Activated CD4-positive, alpha-beta memory T cell treated with anti-CD3 and anti-CD28 coated beads for 36 hours (primary cell): Measurements from ENCODE around the gene ANTXRL. TPM values are rescaled to one million over a fixed set of nuclear protein-coding genes. Genes with fewer than 3 reads are reported as not detected.
"Not testable (repeated sequence)": the region's sequence is repeated elsewhere in the genome, so short reads cannot be mapped to it uniquely, and the experiment has no call there.

Source experiments
- CTCF ChIA-PET: fragments of 350-600 bp; sonication (Branson Sonifier 250); formaldehyde crosslinking; loops from one replicate; lab custom pipeline; 2021; ENCODE audit warnings: antibody characterized with exemption, inconsistent platforms; lab: Charles Lee
- POLR2A ChIA-PET: fragments of 350-600 bp; sonication (Branson Sonifier 250); formaldehyde crosslinking; loops from one replicate; lab custom pipeline; 2021; ENCODE audit warnings: antibody characterized with exemption; lab: Charles Lee
- DNase-seq: peaks from one replicate; pipeline ENCODE4 v3.0.0-alpha.2; 2020
- H3K27ac Mint-ChIP-seq: one replicate; pipeline ENCODE4 v1.8.0; 2021; ENCODE audit warnings: mixed read lengths
- H3K27me3 Mint-ChIP-seq: one replicate; pipeline ENCODE4 v1.8.0; 2021; ENCODE audit warnings: mixed read lengths
- H3K36me3 Mint-ChIP-seq: one replicate; pipeline ENCODE4 v1.8.0; 2021; ENCODE audit warnings: mixed read lengths
- H3K4me1 Mint-ChIP-seq: one replicate; pipeline ENCODE4 v1.8.0; 2021; ENCODE audit warnings: low read depth, mixed read lengths
- H3K4me3 Mint-ChIP-seq: one replicate; pipeline ENCODE4 v1.8.0; 2021; ENCODE audit warnings: mild to moderate bottlenecking, mixed read lengths
- H3K9me3 Mint-ChIP-seq: one replicate; pipeline ENCODE4 v1.8.0; 2021; ENCODE audit warnings: mixed read lengths
- intact Hi-C: fragments of 100-400 bp; cut with micrococcal nuclease; formaldehyde crosslinking; loops from one replicate; pipeline ENCODE4 v1.15.1; 2023
- total RNA-seq, 2 experiments: library from RNA; stranded (reverse); gene quantifications; one replicate each; pipeline ENCODE4 v1.2.3, GENCODE V29; 2021

Gene ANTXRL
- total RNA-seq, 2 experiments from 2014 or later = not detected

DNA sequence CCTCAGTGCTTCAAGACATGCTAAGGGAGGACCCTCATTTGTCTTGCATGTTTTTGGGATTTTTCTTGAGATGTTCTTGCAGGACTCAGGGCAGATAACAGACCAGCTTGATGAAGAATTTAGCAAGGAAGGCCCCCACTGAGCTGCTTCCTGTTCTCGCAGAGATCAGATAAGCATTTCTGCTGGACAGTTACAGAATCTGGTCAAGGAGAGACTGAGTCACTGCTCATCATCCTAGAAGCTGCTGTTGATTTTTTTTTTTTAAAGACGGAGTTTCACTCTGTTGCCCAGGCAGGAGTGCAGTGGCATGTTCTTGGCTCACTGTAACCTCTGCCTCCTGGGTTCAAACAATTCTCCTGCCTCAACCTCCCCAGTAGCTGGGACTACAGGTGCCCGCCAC, 87.6 kb downstream of the ANTXRL start:
- H3K9me3 Mint-ChIP-seq, intact Hi-C loops, H3K27me3 Mint-ChIP-seq, H3K27ac Mint-ChIP-seq, H3K4me1 Mint-ChIP-seq, DNase-seq, CTCF ChIA-PET, H3K4me3 Mint-ChIP-seq, POLR2A ChIA-PET, H3K36me3 Mint-ChIP-seq: not testable (repeated sequence)

GRCh38 chr10:46375406-46375805, 88.6 kb downstream of the ANTXRL start, which contains the start of gene ANXA8L1:
Gene ANXA8L1 (plus strand): TSS chr10:46375776. CDS start chr10:46375852, 76 bp downstream.
- H3K27ac Mint-ChIP-seq, DNase-seq, H3K4me1 Mint-ChIP-seq, H3K4me3 Mint-ChIP-seq, CTCF ChIA-PET, intact Hi-C loops, H3K36me3 Mint-ChIP-seq, H3K9me3 Mint-ChIP-seq, H3K27me3 Mint-ChIP-seq, POLR2A ChIA-PET: not testable (repeated sequence)

GRCh38 chr10:46377022-46377421, 90.2 kb downstream of the ANTXRL start:
- H3K9me3 Mint-ChIP-seq, H3K4me1 Mint-ChIP-seq, intact Hi-C loops, POLR2A ChIA-PET, DNase-seq, H3K27ac Mint-ChIP-seq, H3K4me3 Mint-ChIP-seq, H3K27me3 Mint-ChIP-seq, CTCF ChIA-PET, H3K36me3 Mint-ChIP-seq: not testable (repeated sequence)

DNA sequence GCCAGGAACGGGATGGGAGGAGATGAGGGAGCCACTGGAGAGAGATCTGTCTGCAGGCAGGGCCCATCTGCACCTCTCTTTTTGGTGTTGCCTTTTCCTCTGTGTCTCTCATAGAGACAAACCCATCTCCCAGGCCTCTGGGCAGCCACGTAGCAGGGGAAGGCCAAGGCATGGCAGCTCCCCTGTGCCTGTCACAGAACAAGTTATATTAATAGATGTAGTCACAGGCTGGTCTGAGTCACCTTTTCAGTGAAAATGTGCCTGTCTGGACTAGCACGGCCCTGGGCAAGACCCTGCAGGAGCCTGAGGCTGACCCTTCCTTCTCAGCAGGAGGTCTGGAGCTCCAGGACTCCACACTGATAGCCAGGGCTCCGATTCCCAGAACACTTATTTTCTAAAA, 90.9 kb downstream of the ANTXRL start:
- H3K9me3 Mint-ChIP-seq, H3K4me3 Mint-ChIP-seq, H3K27me3 Mint-ChIP-seq, H3K36me3 Mint-ChIP-seq, DNase-seq, H3K27ac Mint-ChIP-seq, H3K4me1 Mint-ChIP-seq, CTCF ChIA-PET, POLR2A ChIA-PET, intact Hi-C loops: not testable (repeated sequence)

DNA sequence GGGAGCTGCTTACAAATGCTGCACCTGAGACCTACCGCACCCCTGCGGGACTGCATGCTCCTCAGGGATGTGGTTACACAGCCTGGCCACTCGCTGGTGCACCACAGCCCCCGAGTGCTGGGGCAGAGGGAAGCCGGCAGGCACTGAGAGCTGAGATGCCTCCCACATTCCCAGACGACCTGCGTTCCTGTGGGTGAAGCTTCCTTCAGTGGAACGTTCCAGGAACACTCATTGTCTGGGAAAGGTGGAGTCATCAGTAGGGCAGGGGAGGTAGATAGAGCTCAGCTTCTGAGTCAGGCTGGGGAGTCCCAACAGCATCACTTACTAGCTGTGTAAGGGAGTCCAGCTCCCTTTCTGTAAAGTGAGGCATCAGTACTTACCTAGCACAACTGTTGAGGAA, 91.3 kb downstream of the ANTXRL start:
- H3K27me3 Mint-ChIP-seq, H3K4me3 Mint-ChIP-seq, H3K27ac Mint-ChIP-seq, H3K36me3 Mint-ChIP-seq, H3K4me1 Mint-ChIP-seq, CTCF ChIA-PET, POLR2A ChIA-PET, intact Hi-C loops, H3K9me3 Mint-ChIP-seq, DNase-seq: not testable (repeated sequence)

DNA sequence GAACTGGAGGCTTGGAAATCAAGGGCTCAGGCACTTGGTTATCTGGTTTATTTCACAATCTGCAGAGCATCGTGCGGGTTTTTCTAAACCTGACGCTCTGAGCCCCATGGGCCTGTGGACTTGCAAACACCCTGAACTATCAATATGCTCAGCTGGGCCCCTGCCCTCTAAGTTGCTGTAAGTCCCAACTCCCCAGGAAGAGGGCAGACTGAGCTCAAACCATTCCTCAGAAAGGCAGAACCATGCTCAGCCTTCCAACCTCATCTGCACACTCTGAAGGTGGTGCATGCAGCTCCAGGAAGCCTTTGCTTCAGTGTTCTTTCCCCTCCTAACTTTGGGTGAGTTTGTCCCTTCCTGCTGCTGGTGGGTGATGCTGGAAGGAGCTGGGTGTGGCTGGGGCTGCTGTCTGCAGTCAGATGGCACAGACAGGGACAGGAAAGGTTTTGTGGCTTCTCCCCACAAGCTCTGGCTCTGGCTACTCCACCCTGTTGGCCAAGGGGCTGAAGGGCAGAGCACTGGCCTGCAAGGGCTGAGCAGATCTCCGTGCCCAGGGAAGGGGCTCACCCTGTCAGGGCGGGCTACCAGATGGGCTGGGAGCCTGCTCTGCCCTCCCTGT, 92.5 kb downstream of the ANTXRL start:
- CTCF ChIA-PET, H3K4me1 Mint-ChIP-seq, H3K4me3 Mint-ChIP-seq, H3K27ac Mint-ChIP-seq, H3K27me3 Mint-ChIP-seq, DNase-seq, POLR2A ChIA-PET, H3K9me3 Mint-ChIP-seq, intact Hi-C loops, H3K36me3 Mint-ChIP-seq: not testable (repeated sequence)

Other genes with a start within 250 kb of the ANTXRL start
- gene MSMB, start 240.7 kb upstream of the ANTXRL start, total RNA-seq = not detected
- not detected for gene ANXA8L1, start 88.8 kb downstream of the ANTXRL start, total RNA-seq
- not detected for gene NPY4R, start 179.0 kb downstream of the ANTXRL start, total RNA-seq